ENCODE data around the gene MAGI3. TPM values are rescaled to one million over a fixed set of nuclear protein-coding genes. Genes with fewer than 3 reads are reported as not detected.
"Not testable (repeated sequence)": the region's sequence is repeated elsewhere in the genome, so short reads cannot be mapped to it uniquely, and the experiment has no call there.

MAGI3 gene
- total and polyA plus RNA-seq, 8 donors: 3.5 to 225 (median 49.7) TPM

DNA sequence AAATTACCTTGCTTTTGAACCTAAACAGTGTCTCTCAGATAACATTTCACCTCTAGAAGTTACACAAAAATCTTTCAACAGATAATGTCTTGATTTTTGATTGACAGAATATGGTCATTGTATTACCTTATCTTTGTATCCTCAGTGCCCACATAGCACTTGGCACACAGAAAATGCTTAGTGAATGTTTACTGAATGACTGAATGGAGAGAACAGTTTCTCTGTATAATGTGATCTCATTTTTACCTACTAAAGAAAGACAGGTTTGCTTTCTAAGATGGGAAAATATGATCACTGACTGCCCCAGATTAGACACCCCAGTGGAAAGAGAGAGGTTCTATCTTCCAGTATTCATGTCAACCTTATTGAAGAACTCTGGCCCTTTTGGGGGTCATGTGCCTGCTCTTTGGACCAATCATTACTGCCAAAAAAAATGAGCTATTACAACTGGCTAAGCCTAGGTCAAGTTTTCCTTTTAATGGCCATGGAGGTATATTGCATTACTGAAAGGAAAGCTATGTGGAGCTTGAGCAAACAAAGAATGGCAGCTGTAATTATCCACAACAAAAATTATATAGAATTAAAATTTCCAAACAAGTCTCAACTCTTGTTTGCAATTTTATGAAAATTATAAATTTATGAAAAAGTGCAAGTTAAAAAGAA, 117.4 kb downstream of the MAGI3 start:
- intact Hi-C loops (cut with DNase I; ENCODE audit: low total_unique reads): no loop called here
- no peaks in the 10 kb centered on the region for H3K27me3 ChIP-seq
- H3K4me3 ChIP-seq: no peak overlapping the region
- H3K27ac ChIP-seq: peak overlapping the region in 1 of 5 donors; percentile 17
- peaks cover 0 to 30% (median 11%) of the 10 kb centered on the region in 4 donors for H3K4me1 ChIP-seq
- DNase-seq: no peak
- no peaks in the 10 kb centered on the region for H3K36me3 ChIP-seq
- TF ChIP-seq EP300 (IDR thresholded peaks at IDR 0.05) (no peak), POLR2AphosphoS5 (IDR thresholded peaks at IDR 0.05) (no peak), POLR2A (IDR thresholded peaks at IDR 0.05) (no peak)
- TF ChIP-seq, protein P1, sequence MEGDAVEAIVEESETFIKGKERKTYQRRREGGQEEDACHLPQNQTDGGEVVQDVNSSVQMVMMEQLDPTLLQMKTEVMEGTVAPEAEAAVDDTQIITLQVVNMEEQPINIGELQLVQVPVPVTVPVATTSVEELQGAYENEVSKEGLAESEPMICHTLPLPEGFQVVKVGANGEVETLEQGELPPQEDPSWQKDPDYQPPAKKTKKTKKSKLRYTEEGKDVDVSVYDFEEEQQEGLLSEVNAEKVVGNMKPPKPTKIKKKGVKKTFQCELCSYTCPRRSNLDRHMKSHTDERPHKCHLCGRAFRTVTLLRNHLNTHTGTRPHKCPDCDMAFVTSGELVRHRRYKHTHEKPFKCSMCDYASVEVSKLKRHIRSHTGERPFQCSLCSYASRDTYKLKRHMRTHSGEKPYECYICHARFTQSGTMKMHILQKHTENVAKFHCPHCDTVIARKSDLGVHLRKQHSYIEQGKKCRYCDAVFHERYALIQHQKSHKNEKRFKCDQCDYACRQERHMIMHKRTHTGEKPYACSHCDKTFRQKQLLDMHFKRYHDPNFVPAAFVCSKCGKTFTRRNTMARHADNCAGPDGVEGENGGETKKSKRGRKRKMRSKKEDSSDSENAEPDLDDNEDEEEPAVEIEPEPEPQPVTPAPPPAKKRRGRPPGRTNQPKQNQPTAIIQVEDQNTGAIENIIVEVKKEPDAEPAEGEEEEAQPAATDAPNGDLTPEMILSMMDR (IDR thresholded peaks at IDR 0.05): no peak
- H3K9me3 ChIP-seq: peaks cover 2 to 21% (median 13%) of the 10 kb centered on the region in 4 donors

DNA sequence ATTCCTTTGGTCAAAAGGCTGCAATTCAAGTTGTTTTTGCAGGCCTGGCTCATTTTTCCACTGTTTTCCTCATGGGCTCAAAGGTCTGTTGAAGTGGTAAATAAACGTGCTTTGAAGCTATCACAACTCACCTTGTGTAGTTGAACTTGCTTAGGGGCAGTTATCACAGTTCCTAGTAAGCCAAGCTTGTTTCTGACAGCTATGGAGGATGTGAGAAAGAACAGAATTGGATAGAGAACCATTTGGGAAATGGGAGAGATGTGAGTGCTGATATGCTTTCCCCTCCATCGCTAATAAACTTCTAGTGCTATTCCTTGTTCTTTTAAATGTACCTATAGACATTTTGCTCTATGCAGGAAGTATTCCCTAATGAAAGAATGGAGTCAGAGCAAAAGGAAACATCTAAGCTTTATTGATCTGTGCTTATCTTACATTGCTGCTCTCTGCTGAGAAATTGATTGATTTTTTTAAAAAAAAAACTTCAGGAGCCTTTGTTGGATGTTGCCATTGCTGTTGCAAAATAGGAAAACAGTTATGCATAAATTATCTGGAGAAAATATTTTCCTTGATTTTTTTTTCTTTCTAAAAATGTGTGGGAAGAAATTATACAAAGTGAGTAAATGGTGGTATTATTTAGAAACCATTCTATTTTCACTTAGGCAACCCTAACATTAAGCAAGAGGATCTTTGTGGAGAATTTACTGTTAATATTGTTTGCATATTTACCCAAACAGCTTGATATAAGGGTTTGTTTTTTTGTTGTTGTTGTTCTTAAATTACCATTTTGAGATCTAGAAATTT, 118.2 kb downstream of the MAGI3 start:
- Histone ChIP-seq H3K9me3 (peaks cover 2 to 21% (median 13%) of the 10 kb centered on the region in 4 donors), H3K4me1 (peaks cover 0 to 30% (median 11%) of the 10 kb centered on the region in 4 donors), H3K27me3 (no peaks in the 10 kb centered on the region), H3K36me3 (no peaks in the 10 kb centered on the region), H3K4me3 (no peak overlapping the region), H3K27ac (peak overlapping the region in 1 of 5 donors; percentile 17)
- intact Hi-C loops (cut with DNase I; ENCODE audit: low total_unique reads): no loop called here
- peak in 1 of 2 donors; percentile 41 for DNase-seq
- WGBS, 5 donors: 15 to 42% (median 37%) methylated on average over 2 of the region's 2 CpGs
- TF ChIP-seq POLR2A (IDR thresholded peaks at IDR 0.05) (no peak), POLR2AphosphoS5 (IDR thresholded peaks at IDR 0.05) (no peak), EP300 (IDR thresholded peaks at IDR 0.05) (no peak)
- TF ChIP-seq, protein P1 (IDR thresholded peaks at IDR 0.05): no peak

DNA sequence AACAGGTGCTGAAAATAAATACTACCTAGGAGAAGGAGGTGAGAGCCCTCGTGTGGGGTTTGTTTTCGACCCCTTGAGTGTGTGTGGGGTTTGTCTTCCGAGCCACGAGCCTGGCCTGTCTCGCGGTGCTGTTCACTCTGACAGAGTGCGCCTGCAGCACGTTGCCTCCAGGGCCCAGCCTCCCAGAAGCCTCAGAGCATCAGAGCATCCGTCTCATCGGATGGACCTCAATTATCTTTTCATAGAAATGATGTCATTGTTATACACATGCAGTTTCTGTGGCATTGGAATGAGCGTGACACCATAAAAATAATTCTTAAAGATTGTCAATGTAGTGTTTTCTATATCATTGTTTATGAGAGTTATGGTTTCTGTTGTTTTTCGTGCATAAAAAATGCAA, 119.5 kb downstream of the MAGI3 start:
- 93 to 99% (median 94%) methylated on average over 5 to 10 of the region's 12 CpGs for whole genome bisulfite sequencing, 5 donors

DNA sequence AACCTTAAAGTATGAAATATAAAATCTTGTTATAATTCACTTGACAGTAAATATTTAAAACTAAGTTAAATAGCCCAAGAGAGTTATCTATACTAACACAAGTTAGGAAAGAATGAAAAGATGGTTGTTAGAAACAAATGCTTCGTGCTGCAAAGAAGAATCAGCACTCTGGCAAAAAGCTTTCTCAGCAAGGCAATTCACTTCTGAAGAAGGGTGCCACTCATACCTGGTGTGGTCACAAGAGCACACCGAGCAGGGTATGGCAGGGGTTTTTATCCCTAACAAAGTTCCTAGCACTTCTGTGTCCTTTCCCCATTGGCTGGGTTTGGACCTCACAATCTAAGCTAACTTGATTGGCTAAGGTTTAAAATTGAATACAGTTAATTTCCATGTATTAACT, 121.0 kb downstream of the MAGI3 start:
- H3K4me3 ChIP-seq: no peak overlapping the region
- 94 to 98% (median 96%) methylated on average over 2 of the region's 2 CpGs for WGBS, 5 donors
- peaks cover 2 to 21% (median 13%) of the 10 kb centered on the region in 4 donors for H3K9me3 ChIP-seq
- H3K36me3 ChIP-seq: no peaks in the 10 kb centered on the region
- no peaks in the 10 kb centered on the region for H3K27me3 ChIP-seq
- intact Hi-C loops (cut with DNase I; ENCODE audit: low total_unique reads): no loop called here
- TF ChIP-seq EP300 (IDR thresholded peaks at IDR 0.05): no peak
- TF ChIP-seq POLR2AphosphoS5 (IDR thresholded peaks at IDR 0.05): no peak
- no peak for TF ChIP-seq POLR2A (IDR thresholded peaks at IDR 0.05)
- TF ChIP-seq, protein P1 (IDR thresholded peaks at IDR 0.05): no peak
- no peak overlapping the region for H3K27ac ChIP-seq
- peaks cover 0 to 24% (median 11%) of the 10 kb centered on the region in 4 donors for H3K4me1 ChIP-seq
- no peak for DNase-seq

More for the DNA sequence above, 119.5 kb downstream of the MAGI3 start:
- H3K4me1 ChIP-seq: peaks cover 0 to 30% (median 11%) of the 10 kb centered on the region in 4 donors
- H3K4me3 ChIP-seq; H3K27me3 ChIP-seq; H3K27ac ChIP-seq; DNase-seq; H3K36me3 ChIP-seq; intact Hi-C loops (cut with DNase I; ENCODE audit: low total_unique reads): not testable (repeated sequence)
- peaks cover 2 to 21% (median 13%) of the 10 kb centered on the region in 4 donors for H3K9me3 ChIP-seq

All from stomach (tissue), 9 donors.